T-helper 1 cell treated with Interleukin-12 subunit alpha and Interleukin-12 subunit beta and Interleukin-4 antibody, amounts not matched to agents 30 μg/mL and 1 μg/mL, for 36 hours (primary cell): Measurements from ENCODE around the gene ABCE1.

ENCODE experiments used
- H3K27ac Mint-ChIP-seq: one replicate; pipeline ENCODE4 v1.8.0; 2021; ENCODE audit warnings: mild to moderate bottlenecking, mixed read lengths
- H3K27me3 Mint-ChIP-seq: one replicate; pipeline ENCODE4 v1.8.0; 2021; ENCODE audit warnings: low read depth, mixed read lengths
- H3K36me3 Mint-ChIP-seq: one replicate; pipeline ENCODE4 v1.8.0; 2021; ENCODE audit warnings: low read depth, mixed read lengths
- H3K4me1 Mint-ChIP-seq: one replicate; pipeline ENCODE4 v1.8.0; 2021; ENCODE audit warnings: low read depth, mixed read lengths
- H3K4me3 Mint-ChIP-seq: one replicate; pipeline ENCODE4 v1.8.0; 2021; ENCODE audit warnings: mild to moderate bottlenecking, moderate library complexity, mixed read lengths
- H3K9me3 Mint-ChIP-seq: one replicate; pipeline ENCODE4 v1.8.0; 2021; ENCODE audit warnings: mixed read lengths

ABCE1 gene

GRCh38 chr4:145177511-145177905, 79.4 kb downstream of the ABCE1 start:
- Mint-ChIP-seq H3K27ac (peak overlapping the region; percentile 93), H3K36me3 (peaks cover 26% of the 10 kb centered on the region), H3K4me3 (peak overlapping the region; percentile 96), H3K4me1 (peaks cover 37% of the 10 kb centered on the region), H3K9me3 (peaks cover 4% of the 10 kb centered on the region), H3K27me3 (no peaks in the 10 kb centered on the region)

GRCh38 chr4:145177906-145178538, 79.9 kb downstream of the ABCE1 start:
- Mint-ChIP-seq H3K4me1 (peaks cover 38% of the 10 kb centered on the region), H3K36me3 (peaks cover 23% of the 10 kb centered on the region), H3K9me3 (peaks cover 4% of the 10 kb centered on the region), H3K27me3 (no peaks in the 10 kb centered on the region), H3K27ac (peak overlapping the region; percentile 93), H3K4me3 (peak overlapping the region; percentile 96)

DNA sequence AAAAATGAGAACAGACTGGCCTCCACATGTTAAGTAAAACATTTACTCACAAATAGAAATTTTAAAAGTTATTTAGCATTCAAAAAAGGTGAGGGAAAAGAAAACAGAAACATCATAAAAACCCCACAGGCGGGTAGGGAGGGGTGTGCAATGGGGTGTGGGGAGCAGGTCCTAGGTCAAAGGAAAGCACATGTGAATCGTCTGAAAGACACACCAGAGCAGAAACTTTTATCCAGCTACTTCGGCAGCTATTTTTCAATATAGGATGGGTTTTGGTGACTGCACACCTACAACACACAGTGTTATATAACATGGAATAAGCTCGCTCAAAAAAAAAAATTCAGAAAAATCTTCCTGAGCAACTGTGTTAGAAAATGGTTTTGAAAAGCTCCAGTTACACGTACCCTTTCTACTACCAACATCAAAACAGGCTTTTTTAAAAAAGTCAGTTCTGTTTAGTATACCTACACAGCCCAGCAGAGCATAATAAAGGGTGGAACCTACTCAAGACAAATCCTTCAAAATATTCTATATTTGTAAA, 80.7 kb downstream of the ABCE1 start:
- Mint-ChIP-seq H3K27ac (peak overlapping the region; percentile 93), H3K9me3 (peaks cover 4% of the 10 kb centered on the region), H3K4me1 (peaks cover 35% of the 10 kb centered on the region), H3K4me3 (peak overlapping the region; percentile 96), H3K27me3 (no peaks in the 10 kb centered on the region), H3K36me3 (peaks cover 20% of the 10 kb centered on the region)
